HG03064 (cell line): ENCODE data around the gene EIF3I.

Source experiments
- ATAC-seq: cut with Tn5 transposase; IDR thresholded peaks from one replicate; pipeline ENCODE4 v1.9.1; 2021; ENCODE audit warnings: low read depth; ENCODE audit not compliant: unreplicated experiment

EIF3I gene

GRCh38 chr1:32221980-32222755, at the start of gene EIF3I, which contains the start of gene TMEM234:
Gene EIF3I, plus strand, starts transcription at chr1:32222407. Its CDS starts 35 bp downstream, at chr1:32222442.
Gene TMEM234, minus strand, starts transcription at chr1:32222353. Its CDS starts 31 bp downstream, at chr1:32222322.
- ATAC-seq: peak; percentile 79

GRCh38 chr1:32172621-32173245, 49.5 kb upstream of the EIF3I start:
- no peak for ATAC-seq

GRCh38 chr1:32178380-32179192, 43.6 kb upstream of the EIF3I start:
- no peak for ATAC-seq

- ATAC-seq: peak; percentile 4
These were observed 43.1 kb upstream of the EIF3I start for GRCh38 chr1:32179193-32179442.

- ATAC-seq: peak; percentile 77
These were observed 42.6 kb upstream of the EIF3I start, which contains the start of gene TXLNA for GRCh38 chr1:32179443-32180185. Gene TXLNA, plus strand, starts transcription at chr1:32179675. Its CDS starts 671 bp downstream, at chr1:32180346.

GRCh38 chr1:32180186-32181060, 41.8 kb upstream of the EIF3I start:
- ATAC-seq: no peak

- no peak for ATAC-seq
These were observed 41.1 kb upstream of the EIF3I start for GRCh38 chr1:32181065-32181464.

- no peak for ATAC-seq
These were observed 40.6 kb upstream of the EIF3I start for GRCh38 chr1:32181563-32181962.

GRCh38 chr1:32182060-32182459, 40.1 kb upstream of the EIF3I start:
- ATAC-seq: no peak

- ATAC-seq: no peak
These were observed 37.6 kb upstream of the EIF3I start for GRCh38 chr1:32184650-32185049.

GRCh38 chr1:32186077-32186476, 36.1 kb upstream of the EIF3I start:
- ATAC-seq: no peak

GRCh38 chr1:32186491-32186890, 35.7 kb upstream of the EIF3I start:
- ATAC-seq: no peak

- no peak for ATAC-seq
These were observed 34.4 kb upstream of the EIF3I start for GRCh38 chr1:32187850-32188249.

- no peak for ATAC-seq
These were observed 29.8 kb upstream of the EIF3I start for GRCh38 chr1:32192220-32192948.

GRCh38 chr1:32194984-32195383, 27.2 kb upstream of the EIF3I start:
- no peak for ATAC-seq

- no peak for ATAC-seq
These were observed 26.7 kb upstream of the EIF3I start for GRCh38 chr1:32195531-32195930.

GRCh38 chr1:32195972-32196823, 26.0 kb upstream of the EIF3I start:
- ATAC-seq: no peak

GRCh38 chr1:32197074-32197473, 25.1 kb upstream of the EIF3I start:
- ATAC-seq: no peak
